PFSK-1 (cell line): ENCODE data around the gene LAMB1.

ENCODE experiments used
- FOXP2 ChIP-seq: optimal IDR thresholded peaks from 2 replicates; pipeline ENCODE3; 2011; ENCODE audit warnings: borderline replicate concordance, control low read depth, inconsistent platforms; ENCODE audit not compliant: insufficient read depth; ENCODE audit errors: extremely low read length, extremely low read depth
- POLR2AphosphoS5 ChIP-seq: IDR thresholded peaks from 2 replicates; pipeline ENCODE4 v1.6.1; 2012; ENCODE audit warnings: low read depth, mild to moderate bottlenecking, control low read depth, low read length, moderate library complexity
- SIN3A ChIP-seq: IDR thresholded peaks from 2 replicates; pipeline ENCODE4 v1.6.1; 2012; ENCODE audit warnings: mild to moderate bottlenecking, low read length, moderate library complexity, borderline replicate concordance; ENCODE audit not compliant: insufficient read depth
- TAF1 ChIP-seq: IDR thresholded peaks from 2 replicates; pipeline ENCODE4 v1.6.1; 2012; ENCODE audit warnings: low read length, control low read depth, borderline replicate concordance; ENCODE audit not compliant: insufficient read depth
- TF ChIP-seq, protein P1 (sequence below), 2 experiments: IDR thresholded peaks; 2 replicates each; pipeline versions ENCODE4 v1.6.1 to v1.8.0; 2011 to 2012; ENCODE audit warnings: low read depth in 2 of 2, low read length in 2 of 2, control low read depth in 1 of 2, inconsistent platforms in 1 of 2, mild to moderate bottlenecking in 1 of 2, moderate library complexity in 1 of 2; ENCODE audit not compliant: insufficient read depth in 1 of 2

The LAMB1 gene

DNA sequence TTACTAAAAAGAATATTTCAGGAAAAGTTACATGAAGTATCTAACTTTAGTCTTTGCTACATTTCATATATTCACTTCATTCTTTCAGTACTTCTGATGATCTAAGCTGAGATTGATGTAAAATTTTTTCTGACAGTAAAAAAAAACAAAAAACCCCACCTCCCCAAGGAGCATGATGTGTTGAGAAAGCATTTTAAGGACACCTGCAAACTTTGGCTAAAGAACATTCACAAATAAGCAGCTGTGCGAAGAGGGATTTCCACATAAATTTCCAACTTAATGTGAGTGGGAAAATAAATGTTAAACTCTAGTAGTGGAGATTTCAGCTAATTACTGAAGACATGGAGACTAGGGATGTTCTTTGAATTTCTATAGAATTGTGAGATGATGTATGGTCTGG is 76.5 kb downstream of the LAMB1 start:
- TF ChIP-seq TAF1 (no peak), SIN3A (no peak), POLR2AphosphoS5 (no peak), FOXP2 (no peak)
- TF ChIP-seq, protein P1, sequence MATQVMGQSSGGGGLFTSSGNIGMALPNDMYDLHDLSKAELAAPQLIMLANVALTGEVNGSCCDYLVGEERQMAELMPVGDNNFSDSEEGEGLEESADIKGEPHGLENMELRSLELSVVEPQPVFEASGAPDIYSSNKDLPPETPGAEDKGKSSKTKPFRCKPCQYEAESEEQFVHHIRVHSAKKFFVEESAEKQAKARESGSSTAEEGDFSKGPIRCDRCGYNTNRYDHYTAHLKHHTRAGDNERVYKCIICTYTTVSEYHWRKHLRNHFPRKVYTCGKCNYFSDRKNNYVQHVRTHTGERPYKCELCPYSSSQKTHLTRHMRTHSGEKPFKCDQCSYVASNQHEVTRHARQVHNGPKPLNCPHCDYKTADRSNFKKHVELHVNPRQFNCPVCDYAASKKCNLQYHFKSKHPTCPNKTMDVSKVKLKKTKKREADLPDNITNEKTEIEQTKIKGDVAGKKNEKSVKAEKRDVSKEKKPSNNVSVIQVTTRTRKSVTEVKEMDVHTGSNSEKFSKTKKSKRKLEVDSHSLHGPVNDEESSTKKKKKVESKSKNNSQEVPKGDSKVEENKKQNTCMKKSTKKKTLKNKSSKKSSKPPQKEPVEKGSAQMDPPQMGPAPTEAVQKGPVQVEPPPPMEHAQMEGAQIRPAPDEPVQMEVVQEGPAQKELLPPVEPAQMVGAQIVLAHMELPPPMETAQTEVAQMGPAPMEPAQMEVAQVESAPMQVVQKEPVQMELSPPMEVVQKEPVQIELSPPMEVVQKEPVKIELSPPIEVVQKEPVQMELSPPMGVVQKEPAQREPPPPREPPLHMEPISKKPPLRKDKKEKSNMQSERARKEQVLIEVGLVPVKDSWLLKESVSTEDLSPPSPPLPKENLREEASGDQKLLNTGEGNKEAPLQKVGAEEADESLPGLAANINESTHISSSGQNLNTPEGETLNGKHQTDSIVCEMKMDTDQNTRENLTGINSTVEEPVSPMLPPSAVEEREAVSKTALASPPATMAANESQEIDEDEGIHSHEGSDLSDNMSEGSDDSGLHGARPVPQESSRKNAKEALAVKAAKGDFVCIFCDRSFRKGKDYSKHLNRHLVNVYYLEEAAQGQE (IDR thresholded peaks at IDR 0.05; ENCODE audit: insufficient read depth in 1 of 2, low read depth in 2 of 2, low read length in 2 of 2): no peak

DNA sequence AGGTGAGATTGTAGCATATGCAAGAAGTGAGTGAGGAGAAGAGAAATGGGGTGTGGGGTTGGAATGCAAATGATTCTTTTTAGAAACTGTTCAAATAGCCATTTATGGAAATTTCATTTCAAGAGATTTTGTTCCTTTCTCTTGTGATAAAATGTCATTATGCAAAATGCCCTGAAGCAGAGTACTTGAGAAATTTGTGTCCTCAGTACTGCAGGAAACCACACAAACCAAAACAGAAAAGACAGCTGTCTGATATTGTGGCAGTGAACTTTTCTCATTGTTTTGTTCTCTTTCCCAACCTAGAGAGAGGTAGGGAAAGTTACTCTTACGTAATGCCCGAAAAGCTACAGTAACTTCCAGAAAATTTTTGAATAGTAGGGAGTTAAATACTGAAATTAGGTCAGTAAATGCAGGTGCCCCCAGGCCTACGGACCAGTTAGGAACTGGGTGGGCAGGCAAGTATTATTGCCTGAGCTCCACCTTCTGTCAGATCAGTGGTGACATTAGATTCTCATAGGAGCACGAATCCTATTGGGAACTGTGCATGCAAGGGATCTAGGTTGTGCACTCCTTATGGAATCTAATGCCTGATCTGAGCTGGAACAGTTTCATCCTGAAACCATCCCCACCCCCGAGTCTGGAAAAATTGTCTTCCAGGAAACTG is 78.0 kb downstream of the LAMB1 start:
- TF ChIP-seq POLR2AphosphoS5 (no peak), SIN3A (no peak), FOXP2 (no peak), TAF1 (no peak)
- TF ChIP-seq, protein P1 (IDR thresholded peaks at IDR 0.05; ENCODE audit: insufficient read depth in 1 of 2, low read depth in 2 of 2, low read length in 2 of 2): no peak

DNA sequence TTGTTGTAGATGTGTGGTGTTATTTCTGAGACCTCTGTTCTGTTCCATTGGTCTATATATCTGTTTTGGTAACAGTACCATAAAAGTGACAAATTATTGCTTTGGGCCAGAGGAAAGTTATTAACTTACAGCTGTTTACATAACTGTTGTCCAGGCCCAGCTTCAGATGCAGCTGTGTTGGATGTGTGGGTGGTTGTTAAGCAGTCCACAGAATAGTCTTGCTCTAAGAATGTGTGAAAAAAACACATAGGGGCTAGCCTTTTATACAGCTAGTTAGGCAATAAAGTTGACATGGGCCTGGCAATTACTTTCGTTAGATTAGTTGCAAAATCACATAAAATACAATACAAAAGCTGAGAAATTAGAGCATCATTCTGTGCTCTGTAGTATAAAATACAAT is 80.1 kb downstream of the LAMB1 start:
- no peak for TF ChIP-seq POLR2AphosphoS5
- TF ChIP-seq TAF1: no peak
- no peak for TF ChIP-seq FOXP2
- TF ChIP-seq SIN3A: no peak
- TF ChIP-seq, protein P1 (IDR thresholded peaks at IDR 0.05; ENCODE audit: insufficient read depth in 1 of 2, low read depth in 2 of 2, low read length in 2 of 2): no peak

DNA sequence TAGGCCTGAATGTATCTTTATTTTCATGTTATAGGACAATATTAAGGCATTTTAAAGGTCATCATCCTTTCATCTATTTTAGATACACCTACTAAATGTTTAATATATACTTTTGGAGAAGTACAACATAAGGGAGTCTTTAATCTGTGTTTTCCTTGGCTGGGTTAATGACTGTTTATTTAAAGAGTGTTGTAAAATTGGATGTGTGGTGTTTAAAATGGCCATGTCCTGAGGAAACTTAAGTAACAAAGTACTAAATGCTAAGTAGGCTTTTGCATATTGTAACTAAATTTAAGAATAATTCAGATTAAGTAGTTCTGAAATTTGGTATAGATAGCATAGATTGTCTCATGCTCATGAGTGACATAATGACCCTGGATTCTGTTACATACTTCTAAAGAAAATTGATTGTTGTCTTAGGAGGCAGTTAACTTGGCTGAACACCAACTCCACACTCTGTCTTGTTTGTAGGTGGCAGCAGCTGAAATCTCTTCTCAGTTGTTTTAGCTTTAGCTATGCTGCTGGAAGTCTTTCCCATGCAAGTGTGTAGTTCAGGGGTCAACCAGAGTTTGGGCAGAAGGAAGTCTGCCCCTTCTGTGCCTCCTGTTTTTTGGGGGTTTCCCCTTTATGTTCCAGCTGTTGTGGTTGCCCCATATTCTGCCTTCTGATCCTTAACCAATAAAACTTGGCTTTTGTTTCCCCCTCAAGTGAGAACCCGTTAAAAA is 82.8 kb downstream of the LAMB1 start:
- TF ChIP-seq FOXP2 (no peak), TAF1 (no peak), POLR2AphosphoS5 (no peak)
- TF ChIP-seq, protein P1 (IDR thresholded peaks at IDR 0.05; ENCODE audit: insufficient read depth in 1 of 2, low read depth in 2 of 2, low read length in 2 of 2): no peak

DNA sequence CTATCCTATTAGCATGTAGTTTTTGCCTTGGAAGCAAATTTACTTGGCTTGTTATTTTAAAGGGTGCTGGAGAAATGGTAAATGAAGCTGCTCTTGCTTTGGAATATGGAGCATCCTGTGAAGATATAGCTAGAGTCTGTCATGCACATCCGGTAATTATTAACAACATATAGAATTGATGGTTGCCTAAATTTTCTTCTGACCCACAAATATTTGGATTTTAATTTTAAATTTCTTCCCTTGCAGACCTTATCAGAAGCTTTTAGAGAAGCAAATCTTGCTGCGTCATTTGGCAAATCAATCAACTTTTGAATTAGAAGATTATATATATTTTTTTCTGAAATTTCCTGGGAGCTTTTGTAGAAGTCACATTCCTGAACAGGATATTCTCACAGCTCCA is 84.0 kb downstream of the LAMB1 start:
- TF ChIP-seq FOXP2 (no peak), POLR2AphosphoS5 (no peak), TAF1 (no peak), SIN3A (no peak)
- TF ChIP-seq, protein P1 (IDR thresholded peaks at IDR 0.05; ENCODE audit: insufficient read depth in 1 of 2, low read depth in 2 of 2, low read length in 2 of 2): no peak
